HepG2 (cell line): ENCODE results near the gene EPN2. TPM values are rescaled to one million over a fixed set of nuclear protein-coding genes. Genes with fewer than 3 reads are reported as not detected.

ENCODE experiments used
- BHLHE40 ChIP-seq: IDR thresholded peaks from 2 replicates; pipeline ENCODE4 v1.6.1; 2011; ENCODE audit warnings: low read length, improper control_type of control experiment
- BRD4 ChIP-seq: sonication (generic); formaldehyde crosslinking; IDR thresholded peaks from 2 replicates; pipeline ENCODE4 v1.4.0; 2020; ENCODE audit warnings: missing genetic modification reagents
- CEBPZ ChIP-seq: IDR thresholded peaks from 2 replicates; pipeline ENCODE4 v1.6.1; 2012; ENCODE audit warnings: low read length, improper control_type of control experiment
- GFI1 ChIP-seq: sonication (generic); formaldehyde crosslinking; IDR thresholded peaks from 2 replicates; pipeline ENCODE4 v1.5.0; 2020; ENCODE audit warnings: missing genetic modification reagents, mild to moderate bottlenecking, borderline replicate concordance
- GPN1 ChIP-seq: sonication (generic); formaldehyde crosslinking; IDR thresholded peaks from 2 replicates; pipeline ENCODE4 v1.5.1; 2020; ENCODE audit warnings: missing genetic modification reagents, borderline replicate concordance
- HMGXB4 ChIP-seq, 2 experiments: sonication (generic) in 1 of 2; formaldehyde crosslinking in 1 of 2; IDR thresholded peaks; 2 replicates each; pipeline versions ENCODE4 v1.4.0 to v1.6.1; 2018 to 2020; ENCODE audit warnings: missing genetic modification reagents in 2 of 2, borderline replicate concordance in 1 of 2, low read depth in 1 of 2, mild to moderate bottlenecking in 1 of 2, missing biosample characterization in 1 of 2
- MATR3 ChIP-seq: sonication (generic); formaldehyde crosslinking; IDR thresholded peaks from 2 replicates; pipeline ENCODE4 v1.4.0; 2020; ENCODE audit warnings: missing genetic modification reagents
- MBD4 ChIP-seq: IDR thresholded peaks from 2 replicates; pipeline ENCODE4 v1.6.1; 2012; ENCODE audit warnings: low read length, inconsistent platforms, borderline replicate concordance
- NFE2L2 ChIP-seq: fragments of 150-350 bp; IDR thresholded peaks from 2 replicates; pipeline ENCODE4 v1.6.1; 2014; ENCODE audit warnings: low read length
- PAX8 ChIP-seq: sonication (generic); formaldehyde crosslinking; IDR thresholded peaks from 2 replicates; pipeline ENCODE4 v1.8.0; 2022; ENCODE audit warnings: mild to moderate bottlenecking, missing genetic modification reagents, borderline replicate concordance
- RARG ChIP-seq: sonication (generic); formaldehyde crosslinking; IDR thresholded peaks from 2 replicates; pipeline ENCODE4 v1.4.0; 2020; ENCODE audit warnings: low read depth, mild to moderate bottlenecking, missing genetic modification reagents
- SPEN ChIP-seq: sonication (generic); formaldehyde crosslinking; IDR thresholded peaks from 2 replicates; pipeline ENCODE4 v1.5.1; 2020; ENCODE audit warnings: low read depth, mild to moderate bottlenecking, missing genetic modification reagents
- SRSF4 ChIP-seq: fragments of 200-400 bp; formaldehyde crosslinking; IDR thresholded peaks from one replicate; pipeline ENCODE4 v1.6.1; 2018; ENCODE audit warnings: mild to moderate bottlenecking, low read depth, low read length, moderate library complexity; ENCODE audit not compliant: poor library complexity, severe bottlenecking
- ZNF282 ChIP-seq: fragments of 450-650 bp; IDR thresholded peaks from 2 replicates; pipeline ENCODE4 v1.6.1; 2018; ENCODE audit not compliant: partially characterized antibody
- ZNF577 ChIP-seq: sonication (generic); formaldehyde crosslinking; IDR thresholded peaks from 2 replicates; pipeline ENCODE4 v1.4.0; 2020; ENCODE audit warnings: mild to moderate bottlenecking, low read depth, missing genetic modification reagents, borderline replicate concordance
- ZNF75D ChIP-seq: sonication (generic); formaldehyde crosslinking; IDR thresholded peaks from 2 replicates; pipeline ENCODE4 v1.8.1; 2023; ENCODE audit warnings: missing genetic modification reagents, mild to moderate bottlenecking, borderline replicate concordance
- ZNF770 ChIP-seq: sonication (generic); formaldehyde crosslinking; IDR thresholded peaks from 2 replicates; pipeline ENCODE4 v1.5.0; 2020; ENCODE audit warnings: mild to moderate bottlenecking, missing genetic modification reagents
- ZSCAN12 ChIP-seq: sonication (generic); formaldehyde crosslinking; IDR thresholded peaks from 2 replicates; pipeline ENCODE4 v1.9.0; 2021; ENCODE audit warnings: mild to moderate bottlenecking, missing genetic modification reagents
- polyA plus RNA-seq, 8 experiments: library from polyadenylated mRNA; depleted of rRNA in 3 of 8; stranded (reverse) in 7 of 8; unstranded in 1 of 8; fragments of >200 nt; fragmentation: Illumina TruSeq in 4 of 8; extraction: Trizol in 4 of 8; gene quantifications; 2 replicates each; pipeline versions ENCODE4 v1.2.1 to v1.2.3, GENCODE V29; 2011 to 2016; ENCODE audit warnings: low read depth in 4 of 8, missing spikeins in 1 of 8, mixed read lengths in 1 of 8; ENCODE audit not compliant: insufficient read depth in 1 of 8
- total RNA-seq, 5 experiments: library from RNA; depleted of rRNA; stranded (reverse); fragments of >200 nt; fragmentation: Illumina TruSeq; extraction: Trizol; gene quantifications; 2 replicates each; pipeline ENCODE4 v1.2.3, GENCODE V29; 2016; ENCODE audit warnings: low read depth in 1 of 5
- TF ChIP-seq, protein P1 (sequence below): sonication (generic); formaldehyde crosslinking; IDR thresholded peaks from 2 replicates; pipeline ENCODE4; 2020; ENCODE audit warnings: missing genetic modification reagents, mild to moderate bottlenecking, borderline replicate concordance

EPN2 gene
- total and polyA plus RNA-seq, 2 of the 13 experiments (the other 11 are each of a cell fraction or from before 2014, with no cell fraction given), result 7.8 to 19.2 TPM

GRCh38 chr17:19364699-19365498 is 127.7 kb downstream of the EPN2 start (continued):
- TF ChIP-seq CEBPZ (no peak), MBD4 (no peak), HMGXB4 (CRISPR knock-in tag; IDR thresholded peaks at IDR 0.05; ENCODE audit: borderline replicate concordance in 1 of 2, low read depth in 1 of 2) (no peak), NFE2L2 (no peak), SRSF4 (no peak), ZNF770 (CRISPR knock-in tag) (no peak), ZNF75D (CRISPR knock-in tag) (no peak), SPEN (CRISPR knock-in tag) (no peak), MATR3 (no peak), PAX8 (CRISPR knock-in tag) (no peak), GPN1 (CRISPR knock-in tag) (no peak), BRD4 (CRISPR knock-in tag) (peak; percentile 63; the same call in 1 of the 2 replicates), ZNF577 (CRISPR knock-in tag) (no peak), ZSCAN12 (CRISPR knock-in tag) (no peak), BHLHE40 (no peak), GFI1 (CRISPR knock-in tag) (no peak), RARG (CRISPR knock-in tag) (no peak), ZNF282 (no peak)
- TF ChIP-seq, protein P1, sequence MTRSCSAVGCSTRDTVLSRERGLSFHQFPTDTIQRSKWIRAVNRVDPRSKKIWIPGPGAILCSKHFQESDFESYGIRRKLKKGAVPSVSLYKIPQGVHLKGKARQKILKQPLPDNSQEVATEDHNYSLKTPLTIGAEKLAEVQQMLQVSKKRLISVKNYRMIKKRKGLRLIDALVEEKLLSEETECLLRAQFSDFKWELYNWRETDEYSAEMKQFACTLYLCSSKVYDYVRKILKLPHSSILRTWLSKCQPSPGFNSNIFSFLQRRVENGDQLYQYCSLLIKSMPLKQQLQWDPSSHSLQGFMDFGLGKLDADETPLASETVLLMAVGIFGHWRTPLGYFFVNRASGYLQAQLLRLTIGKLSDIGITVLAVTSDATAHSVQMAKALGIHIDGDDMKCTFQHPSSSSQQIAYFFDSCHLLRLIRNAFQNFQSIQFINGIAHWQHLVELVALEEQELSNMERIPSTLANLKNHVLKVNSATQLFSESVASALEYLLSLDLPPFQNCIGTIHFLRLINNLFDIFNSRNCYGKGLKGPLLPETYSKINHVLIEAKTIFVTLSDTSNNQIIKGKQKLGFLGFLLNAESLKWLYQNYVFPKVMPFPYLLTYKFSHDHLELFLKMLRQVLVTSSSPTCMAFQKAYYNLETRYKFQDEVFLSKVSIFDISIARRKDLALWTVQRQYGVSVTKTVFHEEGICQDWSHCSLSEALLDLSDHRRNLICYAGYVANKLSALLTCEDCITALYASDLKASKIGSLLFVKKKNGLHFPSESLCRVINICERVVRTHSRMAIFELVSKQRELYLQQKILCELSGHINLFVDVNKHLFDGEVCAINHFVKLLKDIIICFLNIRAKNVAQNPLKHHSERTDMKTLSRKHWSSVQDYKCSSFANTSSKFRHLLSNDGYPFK, result no peak
